SK-N-SH (cell line): Measurements from ENCODE around the gene TBC1D8.

Experiments used
- MAX ChIP-seq: IDR thresholded peaks from 2 replicates; pipeline ENCODE4 v1.4.0; 2012; ENCODE audit warnings: low read depth
- POLR2AphosphoS5 ChIP-seq: IDR thresholded peaks from 2 replicates; pipeline ENCODE4 v1.6.1; 2012; ENCODE audit warnings: low read depth, low read length
- TCF12 ChIP-seq: IDR thresholded peaks from 2 replicates; pipeline ENCODE4 v1.4.0; 2012
- TF ChIP-seq, protein P1 (sequence below): fragments of 200-600 bp; sonication (generic); IDR thresholded peaks from 2 replicates; pipeline ENCODE4 v1.6.1; 2017; ENCODE audit warnings: antibody characterized with exemption, mild to moderate bottlenecking, moderate library complexity

DNA sequence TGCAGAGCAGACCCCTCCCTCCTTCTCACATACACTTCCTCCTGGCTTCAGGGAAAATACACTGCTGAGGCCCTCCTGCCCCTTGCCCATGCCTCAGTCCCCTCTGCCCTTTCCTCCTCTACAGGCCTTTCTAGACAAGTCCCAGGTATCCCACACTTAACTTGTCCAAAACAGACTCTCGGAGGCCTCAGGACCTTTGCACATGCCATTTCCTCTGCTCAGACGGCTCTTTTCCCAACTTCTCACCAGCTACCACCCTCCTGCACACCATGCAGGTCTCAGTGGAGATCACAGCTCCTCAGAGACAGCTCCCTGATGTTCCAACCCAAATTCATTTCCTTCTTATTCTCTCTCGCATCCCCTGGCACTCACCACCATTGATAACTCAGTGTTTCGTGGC lies 11.7 kb downstream of the TBC1D8 start:
- no peak for TF ChIP-seq POLR2AphosphoS5
- TF ChIP-seq, protein P1, sequence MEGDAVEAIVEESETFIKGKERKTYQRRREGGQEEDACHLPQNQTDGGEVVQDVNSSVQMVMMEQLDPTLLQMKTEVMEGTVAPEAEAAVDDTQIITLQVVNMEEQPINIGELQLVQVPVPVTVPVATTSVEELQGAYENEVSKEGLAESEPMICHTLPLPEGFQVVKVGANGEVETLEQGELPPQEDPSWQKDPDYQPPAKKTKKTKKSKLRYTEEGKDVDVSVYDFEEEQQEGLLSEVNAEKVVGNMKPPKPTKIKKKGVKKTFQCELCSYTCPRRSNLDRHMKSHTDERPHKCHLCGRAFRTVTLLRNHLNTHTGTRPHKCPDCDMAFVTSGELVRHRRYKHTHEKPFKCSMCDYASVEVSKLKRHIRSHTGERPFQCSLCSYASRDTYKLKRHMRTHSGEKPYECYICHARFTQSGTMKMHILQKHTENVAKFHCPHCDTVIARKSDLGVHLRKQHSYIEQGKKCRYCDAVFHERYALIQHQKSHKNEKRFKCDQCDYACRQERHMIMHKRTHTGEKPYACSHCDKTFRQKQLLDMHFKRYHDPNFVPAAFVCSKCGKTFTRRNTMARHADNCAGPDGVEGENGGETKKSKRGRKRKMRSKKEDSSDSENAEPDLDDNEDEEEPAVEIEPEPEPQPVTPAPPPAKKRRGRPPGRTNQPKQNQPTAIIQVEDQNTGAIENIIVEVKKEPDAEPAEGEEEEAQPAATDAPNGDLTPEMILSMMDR = no peak
- no peak for TF ChIP-seq MAX
- no peak for TF ChIP-seq TCF12
